ENCODE results near the gene UBE2G2.

GRCh38 chr21:44761747-44762208 is 39.8 kb downstream of the UBE2G2 start:
- TF ChIP-seq POLR2A (IDR thresholded peaks at IDR 0.05; ENCODE audit: low read depth, low read length), result no peak
- TF ChIP-seq TAF1 (IDR thresholded peaks at IDR 0.05; ENCODE audit: borderline replicate concordance, low read depth, low read length), result no peak

Data from GM12892 (cell line).